H1 (cell line): Measurements from ENCODE around the gene PAQR7. TPM values are rescaled to one million over a fixed set of nuclear protein-coding genes. Genes with fewer than 3 reads are reported as not detected.

ENCODE experiments used
- ASH2L ChIP-seq: fragments of 200-600, 300-600 bp; sonication (generic); IDR thresholded peaks from one replicate; pipeline ENCODE4 v1.7.1; 2017; ENCODE audit warnings: low read length
- BACH1 ChIP-seq: IDR thresholded peaks from 2 replicates; pipeline ENCODE4 v1.6.1; 2012; ENCODE audit warnings: low read length, improper control_type of control experiment
- CBX8 ChIP-seq: fragments of 300-800, 300-1000 bp; sonication (generic); IDR thresholded peaks from 2 replicates; pipeline ENCODE4 v1.7.1; 2016; ENCODE audit warnings: low read depth, low read length, borderline replicate concordance
- CHD7 ChIP-seq: fragments of 300-600 bp; sonication (generic); IDR thresholded peaks from 2 replicates; pipeline ENCODE4 v1.7.1; 2012; ENCODE audit warnings: low read length, moderate library complexity, mild to moderate bottlenecking, inconsistent platforms; ENCODE audit not compliant: insufficient replicate concordance
- HDAC6 ChIP-seq: IDR thresholded peaks from one replicate; pipeline ENCODE4 v1.7.1; 2012; ENCODE audit warnings: low read depth, mild to moderate bottlenecking, inconsistent platforms, low read length, moderate library complexity
- JUND ChIP-seq: IDR thresholded peaks from 2 replicates; pipeline ENCODE4 v1.6.1; 2011; ENCODE audit warnings: mild to moderate bottlenecking, improper control_type of control experiment, low read length
- POLR2A ChIP-seq, 2 experiments: IDR thresholded peaks; 1 replicate in 1 of 2; 2 replicates in 1 of 2; pipeline ENCODE4 v1.6.1; 2011; ENCODE audit warnings: low read depth in 2 of 2, low read length in 2 of 2, mild to moderate bottlenecking in 2 of 2; ENCODE audit errors: control extremely low read depth in 1 of 2
- RBBP5 ChIP-seq: IDR thresholded peaks from 2 replicates; pipeline ENCODE4 v1.7.1; 2012; ENCODE audit warnings: low read depth, mild to moderate bottlenecking, inconsistent platforms, low read length, moderate library complexity, borderline replicate concordance
- SAP30 ChIP-seq: fragments of 300-600 bp; sonication (generic); IDR thresholded peaks from 2 replicates; pipeline ENCODE4 v1.7.1; 2012; ENCODE audit warnings: low read length, moderate library complexity, mild to moderate bottlenecking, inconsistent platforms; ENCODE audit not compliant: insufficient read depth, insufficient replicate concordance
- YY1 ChIP-seq: IDR thresholded peaks from 2 replicates; pipeline ENCODE4 v1.6.1; 2011; ENCODE audit warnings: low read depth, mild to moderate bottlenecking, low read length
- polyA plus RNA-seq, 7 experiments: library from polyadenylated mRNA; depleted of rRNA in 3 of 7; stranded (reverse) in 5 of 7; unstranded in 2 of 7; fragments of >200 nt in 5 of 7; fragments of 200-250 nt in 2 of 7; gene quantifications; 1 replicate in 5 of 7; 2 replicates in 1 of 7; 4 replicates in 1 of 7; pipeline versions ENCODE4 v1.2.1 to v1.2.3, GENCODE V29; 2011 to 2013; ENCODE audit warnings: missing spikeins in 2 of 7, mixed read lengths in 2 of 7
- total RNA-seq: library from RNA; stranded (reverse); fragmentation: NEBNext Ultra II Directional; extraction: Animal tissue kit (Norgen Biotek cat#: 25700); gene quantifications from 2 replicates; pipeline ENCODE4 v1.2.1, GENCODE V29; 2021

PAQR7 gene
- total and polyA plus RNA-seq, 2 of the 8 experiments (the other 6 are each of a cell fraction or from before 2014, with no cell fraction given): 7.3 to 7.4 TPM

- no peak for TF ChIP-seq HDAC6
- peak; percentile 47; the same call in 1 of the 2 replicates for TF ChIP-seq RBBP5
- no peak for TF ChIP-seq JUND
- TF ChIP-seq ASH2L: peak; percentile 40
- no peak for TF ChIP-seq CBX8
- TF ChIP-seq BACH1: peak; percentile 12; the same call in 1 of the 2 replicates
- peak in 1 of 2 experiments; percentile 51; a peak in 2 of 3 replicates for TF ChIP-seq POLR2A (IDR thresholded peaks at IDR 0.05; ENCODE audit: control extremely low read depth in 1 of 2, low read depth in 2 of 2, low read length in 2 of 2)
- peak; percentile 41; the same call in 1 of the 2 replicates for TF ChIP-seq YY1
- TF ChIP-seq SAP30: no peak
- TF ChIP-seq CHD7: no peak
Observed at GRCh38 chr1:25922971-25923552, 47.6 kb upstream of the PAQR7 start (continued).
